AG09309 (cell line): Measurements from ENCODE around the gene KLHL3.

ENCODE experiments used
- DNase-seq: peaks from one replicate; pipeline ENCODE4 v3.0.0-alpha.2; 2010; ENCODE audit warnings: low read depth
- H3K4me3 ChIP-seq: 2 replicates; pipeline ENCODE4 v1.5.1; 2011; ENCODE audit warnings: mild to moderate bottlenecking, low read depth, low read length, moderate library complexity; ENCODE audit not compliant: control insufficient read depth
- CTCF ChIP-seq: IDR thresholded peaks from 2 replicates; pipeline ENCODE4 v1.5.1; 2011; ENCODE audit warnings: mild to moderate bottlenecking, low read depth, low read length, inconsistent platforms; ENCODE audit not compliant: insufficient read depth, control insufficient read depth; ENCODE audit errors: missing control alignments

Gene KLHL3

GRCh38 chr5:137693951-137694721 lies 41.8 kb downstream of the KLHL3 start:
- DNase-seq = no peak
- TF ChIP-seq CTCF = no peak

GRCh38 chr5:137693307-137693950 lies 42.5 kb downstream of the KLHL3 start:
- no peak for TF ChIP-seq CTCF
- no peak overlapping the region for H3K4me3 ChIP-seq
- no peak for DNase-seq

More at GRCh38 chr5:137693951-137694721, 41.8 kb downstream of the KLHL3 start:
- H3K4me3 ChIP-seq = no peak overlapping the region

- no peak overlapping the region for H3K4me3 ChIP-seq
- TF ChIP-seq CTCF = no peak
- DNase-seq = no peak
Measured at GRCh38 chr5:137689306-137689705, 46.6 kb downstream of the KLHL3 start.

GRCh38 chr5:137688210-137688840 lies 47.6 kb downstream of the KLHL3 start:
- TF ChIP-seq CTCF = no peak
- DNase-seq = no peak
- H3K4me3 ChIP-seq = no peak overlapping the region

GRCh38 chr5:137684761-137685160 lies 51.1 kb downstream of the KLHL3 start:
- no peak for DNase-seq
- no peak for TF ChIP-seq CTCF
- no peak overlapping the region for H3K4me3 ChIP-seq

- DNase-seq = no peak
- no peak for TF ChIP-seq CTCF
Measured at GRCh38 chr5:137681191-137681590, 54.7 kb downstream of the KLHL3 start.

More at GRCh38 chr5:137681191-137681590, 54.7 kb downstream of the KLHL3 start:
- H3K4me3 ChIP-seq = no peak overlapping the region
